GM12865 (cell line): ENCODE results near the gene SLC6A3.

Experiments
- DNase-seq: peaks from one replicate; pipeline ENCODE4 v3.0.0; 2010; ENCODE audit warnings: low read depth
- H3K4me3 ChIP-seq: 2 replicates; pipeline ENCODE4 v1.5.1; 2011; ENCODE audit warnings: mild to moderate bottlenecking, low read depth, low read length, control low read depth
- TF ChIP-seq, protein P1 (sequence below): IDR thresholded peaks from 2 replicates; pipeline ENCODE4 v1.5.1; 2011; ENCODE audit warnings: low read length, control low read depth, low read depth, inconsistent platforms; ENCODE audit not compliant: insufficient read depth; ENCODE audit errors: missing control alignments

Gene SLC6A3

DNA sequence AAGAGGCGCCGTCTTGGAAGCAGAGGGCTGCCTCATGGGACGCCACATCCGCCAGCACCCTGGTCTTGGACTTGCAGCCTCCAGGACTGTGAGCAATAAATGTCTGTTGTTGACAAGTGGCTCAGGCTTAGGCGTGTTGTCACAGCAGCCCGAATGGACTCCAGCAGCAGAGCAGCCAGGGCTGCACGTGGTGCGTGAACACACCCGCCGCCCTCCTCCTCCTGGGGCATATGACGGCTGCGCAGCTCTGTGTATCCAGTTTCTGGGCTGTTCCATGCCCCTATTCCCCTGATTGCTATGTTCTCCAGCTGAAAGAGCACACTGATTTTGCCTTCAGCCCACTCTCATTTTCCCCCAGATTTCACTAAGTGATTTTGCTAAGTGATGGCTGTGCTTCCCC is 64.3 kb downstream of the SLC6A3 start:
- TF ChIP-seq, protein P1, sequence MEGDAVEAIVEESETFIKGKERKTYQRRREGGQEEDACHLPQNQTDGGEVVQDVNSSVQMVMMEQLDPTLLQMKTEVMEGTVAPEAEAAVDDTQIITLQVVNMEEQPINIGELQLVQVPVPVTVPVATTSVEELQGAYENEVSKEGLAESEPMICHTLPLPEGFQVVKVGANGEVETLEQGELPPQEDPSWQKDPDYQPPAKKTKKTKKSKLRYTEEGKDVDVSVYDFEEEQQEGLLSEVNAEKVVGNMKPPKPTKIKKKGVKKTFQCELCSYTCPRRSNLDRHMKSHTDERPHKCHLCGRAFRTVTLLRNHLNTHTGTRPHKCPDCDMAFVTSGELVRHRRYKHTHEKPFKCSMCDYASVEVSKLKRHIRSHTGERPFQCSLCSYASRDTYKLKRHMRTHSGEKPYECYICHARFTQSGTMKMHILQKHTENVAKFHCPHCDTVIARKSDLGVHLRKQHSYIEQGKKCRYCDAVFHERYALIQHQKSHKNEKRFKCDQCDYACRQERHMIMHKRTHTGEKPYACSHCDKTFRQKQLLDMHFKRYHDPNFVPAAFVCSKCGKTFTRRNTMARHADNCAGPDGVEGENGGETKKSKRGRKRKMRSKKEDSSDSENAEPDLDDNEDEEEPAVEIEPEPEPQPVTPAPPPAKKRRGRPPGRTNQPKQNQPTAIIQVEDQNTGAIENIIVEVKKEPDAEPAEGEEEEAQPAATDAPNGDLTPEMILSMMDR = no peak
- no peak for DNase-seq
- no peak overlapping the region for H3K4me3 ChIP-seq

DNA sequence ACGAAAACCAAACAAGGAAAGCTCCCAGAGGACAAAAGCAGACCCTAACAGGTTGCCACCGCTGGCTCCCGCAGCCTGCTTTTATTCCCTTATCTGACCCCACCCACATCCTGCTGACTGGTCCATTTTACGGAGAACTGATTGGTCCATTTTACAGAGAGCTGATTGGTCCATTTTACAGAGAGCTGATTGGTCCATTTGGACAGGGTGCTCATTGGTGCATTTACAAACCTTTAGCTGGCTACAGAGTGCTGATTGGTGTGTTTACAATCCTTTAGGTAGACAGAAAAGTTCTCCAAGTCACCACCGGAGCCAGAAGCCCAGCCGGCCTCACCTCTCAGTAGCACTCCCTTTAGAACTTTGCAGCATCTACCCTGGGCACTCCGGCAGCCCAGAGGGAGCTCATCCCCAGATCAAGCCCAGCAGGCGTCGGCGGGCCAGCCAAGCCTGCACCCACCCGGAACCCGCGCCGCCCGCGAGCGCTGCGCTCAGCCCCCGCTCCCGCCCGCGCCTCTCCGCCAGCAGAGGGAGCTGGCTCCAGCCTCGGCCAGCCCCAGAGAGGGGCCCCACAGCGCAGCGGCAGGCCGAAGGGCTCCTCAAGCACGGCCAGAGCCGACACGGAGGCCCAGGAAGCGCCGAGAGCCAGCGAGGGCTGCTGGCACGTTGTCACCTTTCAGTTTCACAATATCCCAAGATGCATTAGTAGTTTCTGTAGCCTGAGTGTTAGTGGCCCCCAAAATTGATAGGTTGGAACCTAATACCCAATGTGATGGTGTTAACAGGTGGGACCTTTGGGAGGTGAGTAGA is 65.0 kb downstream of the SLC6A3 start:
- peak; percentile 69 for DNase-seq
- no peak overlapping the region for H3K4me3 ChIP-seq

DNA sequence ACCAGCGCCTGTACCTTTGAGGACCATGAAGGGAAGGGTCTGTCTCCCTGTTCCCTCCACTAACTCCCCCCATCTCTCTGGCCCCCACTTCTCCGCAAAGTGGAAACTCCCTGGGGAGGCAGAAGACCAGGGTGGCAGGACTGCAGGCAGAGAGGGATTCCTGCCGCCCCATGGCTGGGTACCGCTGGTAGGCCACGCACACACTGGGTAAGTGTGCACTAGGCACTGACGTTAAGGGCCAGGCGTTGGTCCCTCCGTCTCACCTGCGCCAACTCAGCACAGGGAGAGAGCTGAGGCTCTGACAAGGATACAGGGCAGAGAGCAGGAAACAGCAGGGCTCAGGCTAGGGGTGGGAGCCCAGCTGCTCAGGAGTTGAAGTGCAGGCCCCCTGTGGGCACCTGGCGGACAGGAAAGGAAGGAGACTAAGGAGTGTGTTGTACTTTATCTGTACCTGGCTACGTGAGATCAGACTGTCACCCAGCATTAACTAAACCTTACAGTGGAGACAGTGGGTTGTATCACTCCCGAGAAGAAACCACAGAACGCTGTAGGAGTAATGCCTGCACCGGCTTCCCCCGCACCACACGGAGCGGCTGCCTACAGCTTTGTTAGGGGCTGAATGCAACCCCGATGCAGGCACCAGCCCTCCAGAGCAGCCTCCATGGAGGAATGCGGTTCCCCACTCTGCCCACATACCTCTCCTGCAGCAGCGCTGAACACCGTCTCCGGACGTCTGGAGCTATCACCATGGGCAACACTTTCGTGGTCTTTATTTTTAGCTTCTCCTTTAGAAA is 66.2 kb downstream of the SLC6A3 start:
- no peak for DNase-seq
- TF ChIP-seq, protein P1 = no peak
- no peak overlapping the region for H3K4me3 ChIP-seq

More for the DNA sequence above, 65.0 kb downstream of the SLC6A3 start:
- TF ChIP-seq, protein P1 = peak; percentile 60

DNA sequence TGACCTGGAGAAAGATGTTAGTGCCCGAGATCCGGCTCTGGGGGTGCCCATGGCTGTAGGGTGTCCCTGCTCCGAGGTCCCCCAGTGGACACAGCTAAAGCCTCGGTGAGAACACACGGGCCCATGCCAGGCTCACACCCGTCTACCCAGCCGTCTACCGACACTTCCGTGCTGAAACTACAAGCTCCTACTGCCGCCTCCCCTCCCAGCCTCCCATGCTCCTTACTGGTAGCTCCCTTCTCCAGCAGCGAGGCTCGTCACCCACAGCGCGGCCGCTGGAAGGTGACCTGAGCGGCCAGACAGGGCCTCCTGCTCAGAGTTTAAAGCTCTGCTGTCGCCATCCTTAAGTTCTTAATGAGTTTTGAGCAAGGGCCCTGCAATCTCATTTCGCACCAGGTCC is 67.1 kb downstream of the SLC6A3 start:
- H3K4me3 ChIP-seq = no peak overlapping the region
- no peak for DNase-seq
- TF ChIP-seq, protein P1 = no peak

DNA sequence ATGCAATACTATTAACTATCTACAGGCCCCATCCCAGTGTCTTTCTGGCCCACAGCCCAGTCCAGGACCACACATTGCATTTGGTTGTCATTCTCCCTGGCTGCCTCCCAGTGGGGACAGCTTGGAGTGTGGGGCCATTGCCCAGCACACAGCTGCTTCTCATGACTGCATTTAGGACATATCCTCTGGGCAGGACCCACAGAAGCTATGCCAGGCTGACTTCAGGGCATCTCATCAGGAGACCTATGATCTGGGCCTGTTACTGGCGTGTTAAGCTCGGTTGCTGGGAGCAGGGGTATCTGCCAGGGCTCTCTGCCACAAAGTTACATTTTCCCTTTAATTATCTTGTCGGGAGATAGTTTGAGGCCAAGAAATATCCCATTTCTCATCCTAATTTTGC is 68.3 kb downstream of the SLC6A3 start:
- no peak for DNase-seq
- TF ChIP-seq, protein P1 = no peak
- H3K4me3 ChIP-seq = no peak overlapping the region

DNA sequence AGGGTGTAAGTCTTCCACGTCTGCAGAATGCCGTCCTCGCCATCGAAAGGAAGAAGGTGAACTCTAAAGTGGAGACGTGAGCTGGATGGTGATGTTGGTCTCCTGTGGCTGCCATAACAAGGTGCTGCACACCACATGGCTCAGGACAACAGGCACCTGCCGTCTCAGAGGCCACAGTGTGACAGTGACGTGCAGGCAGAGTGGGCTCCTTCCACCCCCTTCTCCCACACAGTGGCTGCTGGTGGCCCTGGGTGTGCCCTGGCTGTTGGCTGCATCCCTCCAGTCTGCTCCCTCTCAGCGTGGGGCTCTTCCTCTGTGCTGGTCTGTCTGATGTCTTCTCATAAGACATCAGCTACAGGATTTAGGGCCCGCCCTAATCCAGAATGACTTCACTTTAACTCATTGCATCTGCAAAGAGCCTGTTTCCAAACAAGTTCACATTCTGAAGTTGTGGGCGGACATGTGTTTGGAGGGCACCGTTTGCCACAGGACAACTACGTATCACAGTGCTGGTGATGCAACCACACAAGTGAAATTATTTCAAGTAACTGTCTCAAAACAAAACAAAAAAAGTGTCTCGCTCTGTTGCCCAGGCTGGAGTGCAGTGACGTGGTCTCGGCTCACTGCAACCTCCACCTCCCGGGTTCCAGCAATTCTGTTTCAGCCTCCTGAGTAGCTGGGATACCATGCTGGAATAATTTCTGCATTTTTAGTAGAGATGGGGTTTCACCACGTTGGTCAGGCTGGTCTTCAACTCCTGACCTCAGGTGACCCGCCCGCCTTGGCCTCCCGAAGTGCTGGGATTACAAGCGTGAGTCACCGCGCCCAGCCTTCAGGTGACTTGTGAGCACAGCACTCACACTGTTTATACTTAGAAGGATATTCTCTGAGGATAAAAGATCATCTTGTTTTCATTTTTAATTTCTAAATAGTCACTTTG is 69.1 kb downstream of the SLC6A3 start:
- DNase-seq = no peak
- TF ChIP-seq, protein P1 = no peak
- no peak overlapping the region for H3K4me3 ChIP-seq
